ENCODE results near the gene ABHD16B. TPM values are rescaled to one million over a fixed set of nuclear protein-coding genes. Genes with fewer than 3 reads are reported as not detected.

Gene ABHD16B
- total and polyA plus RNA-seq, 2 of the 13 experiments (the other 11 are each of a cell fraction or from before 2014, with no cell fraction given), result not detected

DNA sequence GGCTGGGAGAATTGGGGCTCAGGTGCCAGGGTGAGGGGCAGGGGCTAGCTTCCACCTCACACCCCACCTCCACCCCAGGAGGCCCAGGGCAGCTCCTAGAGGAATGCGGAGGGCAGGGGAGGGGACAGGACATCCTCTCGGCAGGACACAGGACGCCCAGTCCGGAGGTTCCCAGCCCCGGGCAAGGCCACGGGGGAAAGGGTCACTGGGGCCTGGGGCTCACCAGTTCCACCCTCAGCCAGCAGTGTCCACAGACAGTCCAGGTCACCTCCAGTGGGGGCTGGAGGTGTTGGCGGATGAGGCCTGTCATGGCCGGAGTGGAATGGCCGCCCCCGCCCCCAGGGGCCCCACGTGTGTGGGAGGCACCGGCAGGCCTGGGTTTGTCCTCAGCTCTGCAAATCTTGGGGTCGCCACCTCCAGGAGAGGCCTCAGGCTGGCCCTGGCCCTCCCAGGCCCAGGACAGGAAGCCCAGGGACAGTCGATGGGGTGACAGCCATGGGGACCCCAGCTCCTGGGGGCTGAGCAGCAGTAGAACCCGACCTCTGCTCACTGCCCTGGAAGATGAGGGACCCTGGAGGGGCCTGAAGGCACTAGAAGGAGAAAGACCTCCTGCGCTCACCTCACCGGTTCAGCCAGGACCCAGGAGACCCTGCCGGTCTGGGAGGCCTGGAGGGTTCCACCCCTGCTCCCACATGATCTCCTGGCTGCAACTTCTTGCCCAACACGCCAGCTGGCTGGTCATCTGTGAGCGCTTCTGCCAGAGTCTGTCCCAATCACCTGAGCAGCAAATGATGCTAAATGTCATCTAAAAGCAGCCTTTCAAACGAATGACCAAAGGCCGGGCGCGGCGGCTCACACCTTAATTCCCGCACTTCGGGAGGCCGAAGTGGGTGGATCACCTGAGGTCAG, 13.0 kb upstream of the ABHD16B start (continued):
- TF ChIP-seq SRSF9 (IDR thresholded peaks at IDR 0.05; ENCODE audit: borderline replicate concordance, insufficient read depth, low read depth, low read length, poor library complexity, severe bottlenecking), result no peak
- peak; percentile 62 for TF ChIP-seq ZBTB7A (CRISPR knock-in tag; IDR thresholded peaks at IDR 0.05)
- no peak for TF ChIP-seq CBFB (CRISPR knock-in tag; IDR thresholded peaks at IDR 0.05)
- TF ChIP-seq KMT2A (CRISPR knock-in tag; IDR thresholded peaks at IDR 0.05), result 0 out of 2 replicates have a peak, but pooled peaks have one; percentile 39
- TF ChIP-seq FOSL1 (CRISPR knock-in tag; IDR thresholded peaks at IDR 0.05; ENCODE audit: borderline replicate concordance), result no peak
- no peak for TF ChIP-seq PAWR (CRISPR knock-in tag; IDR thresholded peaks at IDR 0.05; ENCODE audit: borderline replicate concordance)
- 0 out of 2 replicates have a peak, but pooled peaks have one; percentile 67 for TF ChIP-seq EEA1 (CRISPR knock-in tag; IDR thresholded peaks at IDR 0.05; ENCODE audit: borderline replicate concordance)
- TF ChIP-seq ZBTB21 (CRISPR knock-in tag; IDR thresholded peaks at IDR 0.05), result no peak
- no peak for TF ChIP-seq TMF1 (CRISPR knock-in tag; IDR thresholded peaks at IDR 0.05; ENCODE audit: low read depth)
- TF ChIP-seq CREB3 (CRISPR knock-in tag; IDR thresholded peaks at IDR 0.05), result no peak
- no peak for TF ChIP-seq SOX6 (IDR thresholded peaks at IDR 0.05)
- TF ChIP-seq SOX6 (CRISPR knock-in tag; IDR thresholded peaks at IDR 0.05), result peak; percentile 35; the same call in 1 of the 2 replicates
- no peak for TF ChIP-seq ZNF382 (CRISPR knock-in tag; IDR thresholded peaks at IDR 0.05; ENCODE audit: borderline replicate concordance)
- no peak for TF ChIP-seq ZNF407 (CRISPR knock-in tag; IDR thresholded peaks at IDR 0.05; ENCODE audit: not compliant biosample characterization)
- TF ChIP-seq PCBP1 (IDR thresholded peaks at IDR 0.05; ENCODE audit: borderline replicate concordance, low read depth, low read length), result no peak; the same call in 1 of the 2 replicates
- TF ChIP-seq ZNF577 (CRISPR knock-in tag; IDR thresholded peaks at IDR 0.05; ENCODE audit: borderline replicate concordance, low read depth), result no peak
- 0 out of 2 replicates have a peak, but pooled peaks have one; percentile 47 for TF ChIP-seq THAP7 (CRISPR knock-in tag; IDR thresholded peaks at IDR 0.05)
- TF ChIP-seq KDM5A (IDR thresholded peaks at IDR 0.05; ENCODE audit: borderline replicate concordance, low read length), result no peak
- TF ChIP-seq ZNF17 (CRISPR knock-in tag; IDR thresholded peaks at IDR 0.05), result no peak
- no peak for TF ChIP-seq ATF1 (CRISPR knock-in tag; IDR thresholded peaks at IDR 0.05)

Data from HepG2 (cell line).